HCT116 (cell line): ENCODE data around the gene NSUN7. TPM values are rescaled to one million over a fixed set of nuclear protein-coding genes. Genes with fewer than 3 reads are reported as not detected.

Experiments used
- ATAC-seq: fragments of 200-7000 bp; cut with Tn5 transposase; 2 replicates; pipeline ENCODE4 v1.9.1; 2020; ENCODE audit warnings: mild to moderate bottlenecking, moderate library complexity
- BruUV-seq: library from RNA; stranded (reverse); fragments of 400-500 nt; replicated peaks from 2 replicates; lab custom pipeline; 2021; lab: Mats Ljungman, UMichigan
- CTCF ChIA-PET: fragments of 300-600 bp; sonication (Branson Sonifier 250); formaldehyde crosslinking; loops from one replicate; lab custom pipeline; 2021; ENCODE audit warnings: antibody characterized with exemption; lab: Charles Lee
- POLR2A ChIA-PET: fragments of 300-600, 350-600 bp; sonication (Branson Sonifier 250); formaldehyde crosslinking; loops from one replicate; lab custom pipeline; 2021; ENCODE audit warnings: antibody characterized with exemption; lab: Charles Lee
- RAD21 ChIA-PET, 2 experiments: fragments of 300-600 bp; sonication (Branson Sonifier 250); formaldehyde crosslinking; loops; one replicate each; lab custom pipeline; 2023; ENCODE audit warnings: low total read pairs in 2 of 2; ENCODE audit not compliant: uncharacterized antibody in 2 of 2, unreplicated experiment in 2 of 2, low non-redundant PET in 1 of 2; lab: Charles Lee
- DNase-seq: peaks from one replicate; pipeline ENCODE4 v3.0.0-alpha.2; 2010; ENCODE audit warnings: low read depth, low spot score
- H2AFZ ChIP-seq: fragments of 200-600 bp; shearing (Covaris generic), sonication (generic); 2 replicates; pipeline ENCODE4 v1.6.1; 2017; ENCODE audit warnings: low read depth, mixed run types, mixed read lengths, antibody characterized with exemption, low read length; ENCODE audit not compliant: poor library complexity, severe bottlenecking
- H3K27ac ChIP-seq: 2 replicates; pipeline ENCODE4 v1.5.1; 2012; ENCODE audit warnings: low read depth, low read length
- H3K27me3 ChIP-seq: fragments of 200-600 bp; sonication (generic); 2 replicates; pipeline ENCODE4 v1.6.1; 2016; ENCODE audit warnings: mixed run types, low read length, mixed read lengths; ENCODE audit not compliant: insufficient read depth
- H3K36me3 ChIP-seq, 2 experiments: fragments of 200-500 bp in 1 of 2; fragments of 200-600 bp in 1 of 2; sonication (Bioruptor generic) in 1 of 2; sonication (generic) in 1 of 2; 2 replicates each; pipeline versions ENCODE4 v1.5.1 to v1.6.1; 2014 to 2016; ENCODE audit warnings: low read length in 2 of 2, inconsistent platforms in 1 of 2, mixed read lengths in 1 of 2, mixed run types in 1 of 2; ENCODE audit not compliant: insufficient read depth in 2 of 2, control insufficient read depth in 1 of 2
- H3K4me1 ChIP-seq, 2 experiments: fragments of 200-600 bp in 1 of 2; sonication (generic) in 1 of 2; 2 replicates each; pipeline versions ENCODE4 v1.5.1 to v1.6.1; 2012 to 2017; ENCODE audit warnings: low read length in 2 of 2, inconsistent platforms in 1 of 2, mild to moderate bottlenecking in 1 of 2, mixed read lengths in 1 of 2, mixed run types in 1 of 2, moderate library complexity in 1 of 2; ENCODE audit not compliant: insufficient read depth in 2 of 2, control insufficient read depth in 1 of 2
- H3K4me2 ChIP-seq: fragments of 200-600 bp; sonication (generic); 2 replicates; pipeline ENCODE4 v1.6.1; 2017; ENCODE audit warnings: mixed run types, low read length, mixed read lengths
- H3K4me3 ChIP-seq, 2 experiments: fragments of 200-600 bp in 1 of 2; sonication (generic) in 1 of 2; replicated peaks in 1 of 2; 2 replicates each; pipeline ENCODE4 v1.5.1; 2011 to 2016; ENCODE audit warnings: low read length in 2 of 2, control low read depth in 1 of 2, low read depth in 1 of 2, mild to moderate bottlenecking in 1 of 2, mixed read lengths in 1 of 2, mixed run types in 1 of 2
- H3K79me2 ChIP-seq: fragments of 200-600 bp; sonication (generic); 2 replicates; pipeline ENCODE4 v1.6.1; 2017; ENCODE audit warnings: mild to moderate bottlenecking, mixed run types, low read length, moderate library complexity, mixed read lengths; ENCODE audit not compliant: insufficient read depth
- H3K9ac ChIP-seq: fragments of 200-600 bp; sonication (generic); 2 replicates; pipeline ENCODE4 v1.6.1; 2016; ENCODE audit warnings: low read length, mixed read lengths
- H3K9me2 ChIP-seq: fragments of 200-600 bp; sonication (generic), shearing (Covaris generic); 2 replicates; pipeline ENCODE4 v1.6.1; 2017; ENCODE audit warnings: mixed run types, mild to moderate bottlenecking, moderate library complexity; ENCODE audit not compliant: insufficient read depth
- H3K9me3 ChIP-seq, 2 experiments: fragments of 200-500 bp in 1 of 2; fragments of 200-600 bp in 1 of 2; sonication (Bioruptor generic) in 1 of 2; sonication (generic) in 1 of 2; 2 replicates each; pipeline ENCODE4 v1.6.1; 2014 to 2017; ENCODE audit warnings: low read length in 2 of 2, mixed read lengths in 2 of 2, inconsistent platforms in 1 of 2, low read depth in 1 of 2, mild to moderate bottlenecking in 1 of 2, mixed run types in 1 of 2, moderate library complexity in 1 of 2; ENCODE audit not compliant: control insufficient read depth in 1 of 2, insufficient read depth in 1 of 2
- H4K20me1 ChIP-seq: fragments of 200-600 bp; sonication (generic), shearing (Covaris generic); 2 replicates; pipeline ENCODE4 v1.6.1; 2017; ENCODE audit warnings: mixed run types, mild to moderate bottlenecking, moderate library complexity; ENCODE audit not compliant: insufficient read depth
- CBX3 ChIP-seq: IDR thresholded peaks from 2 replicates; pipeline ENCODE4 v1.6.1; 2012; ENCODE audit warnings: low read depth
- FOSL1 ChIP-seq: IDR thresholded peaks from 2 replicates; pipeline ENCODE4 v1.6.1; 2012; ENCODE audit warnings: low read depth
- SIN3A ChIP-seq: IDR thresholded peaks from 2 replicates; pipeline ENCODE4 v1.6.1; 2012; ENCODE audit warnings: low read depth
- ZFX ChIP-seq: fragments of 450-650 bp; IDR thresholded peaks from 2 replicates; pipeline ENCODE4 v1.6.1; 2017
- intact Hi-C: fragments of 100-400 bp; cut with micrococcal nuclease; formaldehyde crosslinking; loops from 2 replicates; pipeline ENCODE4 v1.10.0; 2022
- total RNA-seq: library from RNA; stranded (reverse); gene quantifications from one replicate; pipeline ENCODE4 v1.2.1, GENCODE V29; 2021; ENCODE audit not compliant: unreplicated experiment
- TF ChIP-seq, protein P1 (sequence below): IDR thresholded peaks from 2 replicates; pipeline ENCODE4 v1.6.1; 2011; ENCODE audit warnings: mild to moderate bottlenecking, low read length, moderate library complexity; ENCODE audit not compliant: insufficient replicate concordance; ENCODE audit errors: extremely low read depth
- TF ChIP-seq, protein P2 (sequence below): IDR thresholded peaks from 2 replicates; pipeline ENCODE4 v1.6.1; 2012; ENCODE audit warnings: low read depth
- TF ChIP-seq, protein P3 (sequence below): IDR thresholded peaks from 2 replicates; pipeline ENCODE4 v1.6.1; 2012

The NSUN7 gene
- total RNA-seq, 1 experiment from 2014 or later: 0.07 TPM

DNA sequence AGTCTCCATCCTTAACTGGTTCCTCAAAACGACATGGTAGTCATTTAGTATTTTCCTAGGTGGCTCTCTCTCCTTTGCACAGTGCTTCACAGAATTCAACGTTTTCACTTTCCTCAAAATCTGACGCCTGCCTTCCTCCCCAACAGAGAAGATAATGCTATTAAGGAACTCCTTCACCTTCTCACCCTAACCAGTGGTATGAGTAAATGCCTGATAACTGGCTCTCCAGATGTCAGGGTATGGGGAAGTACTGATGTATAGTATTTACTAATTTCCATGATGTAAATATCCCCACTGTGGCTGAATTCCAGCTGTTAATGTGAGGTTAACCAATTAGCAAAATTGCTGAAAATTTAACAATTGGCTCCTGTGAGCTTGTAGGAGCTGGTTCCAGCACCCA lies 28.8 kb upstream of the NSUN7 start:
- CTCF ChIA-PET: no interaction called here
- POLR2A ChIA-PET: no interaction called here
- Histone ChIP-seq H3K9me2 (no peaks in the 10 kb centered on the region), H2AFZ (no peak overlapping the region), H3K27me3 (no peaks in the 10 kb centered on the region), H3K36me3 (no peaks in the 10 kb centered on the region), H3K27ac (no peak overlapping the region), H3K4me3 (no peak overlapping the region), H3K4me1 (peaks cover 0 to 20% of the 10 kb centered on the region in 2 experiments; a peak in 3 of 4 replicates), H4K20me1 (no peaks in the 10 kb centered on the region), H3K9ac (no peak overlapping the region), H3K9me3 (no peaks in the 10 kb centered on the region), H3K4me2 (no peak overlapping the region), H3K79me2 (no peaks in the 10 kb centered on the region)
- no peak for DNase-seq
- BruUV-seq: no TSS peak
- TF ChIP-seq, protein P1, sequence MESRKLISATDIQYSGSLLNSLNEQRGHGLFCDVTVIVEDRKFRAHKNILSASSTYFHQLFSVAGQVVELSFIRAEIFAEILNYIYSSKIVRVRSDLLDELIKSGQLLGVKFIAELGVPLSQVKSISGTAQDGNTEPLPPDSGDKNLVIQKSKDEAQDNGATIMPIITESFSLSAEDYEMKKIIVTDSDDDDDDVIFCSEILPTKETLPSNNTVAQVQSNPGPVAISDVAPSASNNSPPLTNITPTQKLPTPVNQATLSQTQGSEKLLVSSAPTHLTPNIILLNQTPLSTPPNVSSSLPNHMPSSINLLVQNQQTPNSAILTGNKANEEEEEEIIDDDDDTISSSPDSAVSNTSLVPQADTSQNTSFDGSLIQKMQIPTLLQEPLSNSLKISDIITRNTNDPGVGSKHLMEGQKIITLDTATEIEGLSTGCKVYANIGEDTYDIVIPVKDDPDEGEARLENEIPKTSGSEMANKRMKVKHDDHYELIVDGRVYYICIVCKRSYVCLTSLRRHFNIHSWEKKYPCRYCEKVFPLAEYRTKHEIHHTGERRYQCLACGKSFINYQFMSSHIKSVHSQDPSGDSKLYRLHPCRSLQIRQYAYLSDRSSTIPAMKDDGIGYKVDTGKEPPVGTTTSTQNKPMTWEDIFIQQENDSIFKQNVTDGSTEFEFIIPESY: no peak
- no peak for TF ChIP-seq SIN3A
- TF ChIP-seq, protein P2, sequence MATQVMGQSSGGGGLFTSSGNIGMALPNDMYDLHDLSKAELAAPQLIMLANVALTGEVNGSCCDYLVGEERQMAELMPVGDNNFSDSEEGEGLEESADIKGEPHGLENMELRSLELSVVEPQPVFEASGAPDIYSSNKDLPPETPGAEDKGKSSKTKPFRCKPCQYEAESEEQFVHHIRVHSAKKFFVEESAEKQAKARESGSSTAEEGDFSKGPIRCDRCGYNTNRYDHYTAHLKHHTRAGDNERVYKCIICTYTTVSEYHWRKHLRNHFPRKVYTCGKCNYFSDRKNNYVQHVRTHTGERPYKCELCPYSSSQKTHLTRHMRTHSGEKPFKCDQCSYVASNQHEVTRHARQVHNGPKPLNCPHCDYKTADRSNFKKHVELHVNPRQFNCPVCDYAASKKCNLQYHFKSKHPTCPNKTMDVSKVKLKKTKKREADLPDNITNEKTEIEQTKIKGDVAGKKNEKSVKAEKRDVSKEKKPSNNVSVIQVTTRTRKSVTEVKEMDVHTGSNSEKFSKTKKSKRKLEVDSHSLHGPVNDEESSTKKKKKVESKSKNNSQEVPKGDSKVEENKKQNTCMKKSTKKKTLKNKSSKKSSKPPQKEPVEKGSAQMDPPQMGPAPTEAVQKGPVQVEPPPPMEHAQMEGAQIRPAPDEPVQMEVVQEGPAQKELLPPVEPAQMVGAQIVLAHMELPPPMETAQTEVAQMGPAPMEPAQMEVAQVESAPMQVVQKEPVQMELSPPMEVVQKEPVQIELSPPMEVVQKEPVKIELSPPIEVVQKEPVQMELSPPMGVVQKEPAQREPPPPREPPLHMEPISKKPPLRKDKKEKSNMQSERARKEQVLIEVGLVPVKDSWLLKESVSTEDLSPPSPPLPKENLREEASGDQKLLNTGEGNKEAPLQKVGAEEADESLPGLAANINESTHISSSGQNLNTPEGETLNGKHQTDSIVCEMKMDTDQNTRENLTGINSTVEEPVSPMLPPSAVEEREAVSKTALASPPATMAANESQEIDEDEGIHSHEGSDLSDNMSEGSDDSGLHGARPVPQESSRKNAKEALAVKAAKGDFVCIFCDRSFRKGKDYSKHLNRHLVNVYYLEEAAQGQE: no peak
- TF ChIP-seq, protein P3, sequence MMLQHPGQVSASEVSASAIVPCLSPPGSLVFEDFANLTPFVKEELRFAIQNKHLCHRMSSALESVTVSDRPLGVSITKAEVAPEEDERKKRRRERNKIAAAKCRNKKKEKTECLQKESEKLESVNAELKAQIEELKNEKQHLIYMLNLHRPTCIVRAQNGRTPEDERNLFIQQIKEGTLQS: no peak
- no peak for TF ChIP-seq FOSL1
- no peak for TF ChIP-seq CBX3
- no peak for TF ChIP-seq ZFX
- RAD21 ChIA-PET: no interaction called here
- ATAC-seq: no peak
- intact Hi-C loops: no loop called here
